Muscle of arm (tissue), 12 donors: ENCODE data around the gene STUB1. TPM values are rescaled to one million over a fixed set of nuclear protein-coding genes. Genes with fewer than 3 reads are reported as not detected.
A peak's percentile ranks its signal among the peaks of the same experiment; 100 is the strongest.

Source experiments
- DNase-seq: peaks from one replicate; pipeline ENCODE4 v3.0.0-alpha.2; 2013
- polyA plus RNA-seq, 12 donors: library from polyadenylated mRNA; unstranded; fragments of 120-200 nt; gene quantifications; one replicate each; pipeline ENCODE4 v1.2.1, GENCODE V29; 2013; ENCODE audit not compliant: insufficient read length in 12 of 12

The STUB1 gene
- polyA plus RNA-seq, 12 donors: 61.0 to 138 (median 85.7) TPM; not detected in 1

DNA sequence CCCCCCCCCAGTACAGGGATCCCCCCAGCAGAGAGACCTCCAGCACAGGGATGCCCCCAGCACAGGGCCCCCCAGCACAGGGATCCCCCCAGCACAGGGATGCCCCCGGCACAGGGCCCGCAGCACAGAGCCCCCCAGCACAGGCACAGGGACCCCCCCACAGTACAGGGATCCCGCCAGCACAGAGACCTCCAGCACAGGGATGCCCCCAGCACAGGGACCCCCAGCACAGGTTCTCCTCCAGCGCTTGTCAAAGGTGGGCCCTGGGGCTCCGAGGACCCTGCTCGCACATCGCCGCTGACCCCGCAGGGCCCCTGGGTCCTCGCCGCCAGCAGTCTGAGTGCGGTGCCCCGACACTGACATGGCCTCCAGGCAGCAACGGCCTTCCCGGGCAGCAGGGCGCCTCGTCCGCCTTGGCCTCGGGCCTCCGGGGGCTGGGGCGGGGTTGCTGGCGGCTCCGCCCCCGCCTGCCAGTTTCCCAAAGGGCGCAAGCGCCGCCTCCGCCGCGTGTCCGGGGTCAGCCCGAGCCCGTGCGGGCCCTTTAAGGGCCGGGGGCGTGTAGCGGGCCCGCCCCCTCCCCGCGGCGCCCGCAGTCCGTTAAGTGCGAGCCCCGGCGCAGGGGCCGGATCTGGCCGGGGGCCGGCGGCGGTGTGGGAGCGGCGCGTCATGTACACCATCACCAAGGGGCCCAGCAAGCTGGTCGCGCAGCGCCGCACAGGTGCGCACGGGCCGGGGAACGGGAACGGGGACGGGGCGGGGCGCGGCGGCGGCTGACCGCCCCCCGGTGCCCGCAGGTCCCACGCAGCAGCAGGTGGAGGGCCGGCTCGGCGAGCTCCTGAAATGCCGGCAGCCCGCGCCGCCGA lies 38.7 kb upstream of the STUB1 start, which contains the start of gene MCRIP2:
TSS of gene MCRIP2 (plus strand) at position 503 of the 863 bp plus-strand sequence. CDS start at position 667, 164 bp downstream.
- DNase-seq: no peak

DNA sequence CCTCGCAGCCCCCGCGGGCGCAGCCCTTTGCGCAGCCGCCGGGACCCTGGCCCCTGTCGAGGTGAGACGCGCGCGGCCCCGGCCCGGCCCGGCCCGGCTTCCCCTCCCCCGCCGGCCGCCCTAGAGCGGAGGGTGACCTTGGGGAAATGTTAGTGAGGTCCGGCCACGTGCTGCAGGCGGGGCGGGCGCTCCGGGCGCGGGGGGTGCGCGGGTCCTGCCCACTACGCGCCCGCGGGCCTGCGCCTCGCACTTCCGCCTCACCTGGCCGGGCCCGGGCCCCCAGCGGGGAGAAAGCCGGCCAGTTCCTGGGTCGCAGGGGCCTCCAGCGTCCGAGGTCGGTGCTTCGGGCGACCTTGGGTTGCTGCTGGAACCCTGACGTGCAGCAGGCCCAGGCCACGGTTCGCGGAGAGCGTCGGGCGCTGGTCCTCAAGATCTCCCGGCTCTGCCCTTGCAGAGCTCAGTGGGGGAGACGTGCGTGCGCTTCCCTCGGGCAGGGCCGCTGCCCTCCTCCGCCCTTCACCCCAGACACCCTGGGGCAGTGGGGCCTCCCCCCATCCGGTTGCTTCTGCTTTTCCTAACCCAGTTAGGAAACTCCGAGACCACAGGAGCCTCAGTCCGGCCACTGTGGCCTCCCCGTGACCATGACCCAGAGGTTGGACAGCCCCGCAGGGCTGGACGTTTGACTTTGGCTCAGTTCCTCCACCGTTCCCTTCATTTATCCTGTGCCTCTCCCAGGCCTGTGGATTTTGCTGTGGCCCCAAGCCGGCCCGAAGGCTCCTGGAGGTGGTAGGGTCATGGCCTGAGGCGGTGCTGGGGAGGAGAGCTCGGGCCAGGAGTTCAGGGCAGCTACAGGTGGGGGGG lies 37.8 kb upstream of the STUB1 start:
- DNase-seq: no peak

DNA sequence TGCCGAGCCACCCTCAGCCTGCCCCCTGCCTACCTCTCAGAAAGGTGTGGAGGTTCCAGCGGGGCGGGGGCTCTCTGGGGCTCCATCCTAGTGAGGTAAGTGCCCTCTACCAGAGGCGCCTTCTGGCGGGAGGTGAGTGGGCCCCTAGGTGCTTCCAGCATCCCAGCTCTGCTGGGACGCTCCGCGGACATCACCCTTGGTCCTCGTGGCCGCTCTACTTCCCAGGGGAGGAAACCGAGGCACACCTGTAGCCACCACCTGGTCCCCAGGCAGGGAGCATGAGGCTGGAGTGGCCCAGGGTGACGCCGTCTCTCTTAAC lies 37.2 kb upstream of the STUB1 start:
- no peak for DNase-seq

DNA sequence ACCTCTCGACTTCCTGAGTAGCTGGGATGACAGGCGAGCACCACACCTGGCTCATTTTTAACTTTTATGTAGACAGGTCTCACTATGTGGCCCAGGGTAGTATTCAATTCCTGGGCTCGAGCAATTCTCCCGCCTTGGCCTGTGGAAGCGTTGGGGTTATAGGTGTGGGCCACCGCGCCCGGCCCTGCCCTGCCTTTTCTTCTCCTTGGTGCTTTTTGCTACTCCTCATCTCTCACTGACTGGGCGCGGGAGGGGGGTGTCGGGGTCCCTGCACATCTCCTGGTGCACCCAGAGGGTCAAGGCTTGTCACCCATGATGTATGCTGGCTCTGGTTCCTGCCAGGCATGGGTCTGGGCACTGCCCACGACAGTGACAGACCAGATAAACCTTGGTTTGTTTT lies 35.7 kb upstream of the STUB1 start:
- DNase-seq: no peak

DNA sequence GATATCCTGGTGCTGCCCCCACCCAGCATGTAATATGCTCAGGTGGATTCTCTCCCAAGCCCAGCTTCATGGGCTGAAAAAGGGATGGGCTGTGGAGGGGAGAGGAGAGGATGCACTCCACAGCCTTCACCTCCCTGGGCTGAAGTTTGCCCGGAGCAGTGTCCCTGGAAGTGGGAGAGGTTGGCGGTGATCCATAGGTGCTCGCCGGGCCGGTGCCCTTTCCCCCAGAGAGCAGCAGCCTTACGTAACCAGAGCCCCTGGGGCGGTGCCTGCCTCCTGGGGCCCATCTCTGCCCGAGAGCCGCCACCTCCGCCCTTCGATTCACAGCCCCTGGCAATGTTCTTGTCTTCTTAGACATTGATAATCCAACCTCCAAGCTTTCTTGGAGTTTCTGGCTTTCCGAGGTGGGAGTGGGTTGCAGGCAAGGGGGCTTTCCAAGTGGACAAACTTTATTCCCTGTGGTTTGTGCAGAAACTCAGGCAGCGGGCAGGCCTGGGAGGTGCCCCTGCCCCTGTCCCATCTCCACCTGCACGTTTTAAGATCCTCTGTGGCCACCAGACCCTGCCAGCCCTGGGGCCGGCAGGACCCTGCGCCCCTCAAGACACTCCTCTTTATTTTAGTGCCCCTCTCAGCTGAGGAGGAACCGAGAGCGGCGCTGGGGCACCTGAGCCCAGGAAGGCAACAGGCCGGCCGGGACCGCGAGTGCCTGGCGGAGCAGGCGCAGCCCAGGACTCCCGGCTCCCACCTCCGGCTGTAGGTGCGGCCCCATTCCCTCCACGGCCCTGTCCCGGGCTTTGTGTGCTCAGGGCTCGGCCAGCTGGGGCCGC lies 34.1 kb upstream of the STUB1 start:
- no peak for DNase-seq

DNA sequence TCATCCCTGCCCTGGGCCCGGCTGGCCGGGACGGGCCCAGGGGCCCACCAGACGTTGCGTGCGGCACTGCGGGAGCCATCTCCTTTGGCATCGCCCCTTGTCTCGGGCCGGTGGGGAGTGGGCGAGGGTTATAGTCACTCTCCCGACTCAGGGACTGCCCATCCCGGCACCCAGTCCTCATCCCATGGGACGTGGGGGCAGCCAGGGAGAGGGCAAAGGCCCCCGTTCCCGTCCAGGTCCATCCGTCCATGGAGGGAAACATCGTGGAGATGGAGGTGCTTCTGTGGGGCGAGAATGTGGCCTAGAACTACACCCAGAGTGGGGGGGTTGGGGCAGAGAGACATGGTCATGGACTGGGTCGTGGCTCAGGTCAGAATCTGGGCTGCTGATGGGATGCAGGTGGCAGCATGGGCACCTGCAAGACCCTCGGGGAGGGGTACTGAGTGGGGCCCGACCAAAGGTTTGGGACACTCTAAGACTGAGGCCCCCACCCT lies 33.5 kb upstream of the STUB1 start:
- DNase-seq: no peak

DNA sequence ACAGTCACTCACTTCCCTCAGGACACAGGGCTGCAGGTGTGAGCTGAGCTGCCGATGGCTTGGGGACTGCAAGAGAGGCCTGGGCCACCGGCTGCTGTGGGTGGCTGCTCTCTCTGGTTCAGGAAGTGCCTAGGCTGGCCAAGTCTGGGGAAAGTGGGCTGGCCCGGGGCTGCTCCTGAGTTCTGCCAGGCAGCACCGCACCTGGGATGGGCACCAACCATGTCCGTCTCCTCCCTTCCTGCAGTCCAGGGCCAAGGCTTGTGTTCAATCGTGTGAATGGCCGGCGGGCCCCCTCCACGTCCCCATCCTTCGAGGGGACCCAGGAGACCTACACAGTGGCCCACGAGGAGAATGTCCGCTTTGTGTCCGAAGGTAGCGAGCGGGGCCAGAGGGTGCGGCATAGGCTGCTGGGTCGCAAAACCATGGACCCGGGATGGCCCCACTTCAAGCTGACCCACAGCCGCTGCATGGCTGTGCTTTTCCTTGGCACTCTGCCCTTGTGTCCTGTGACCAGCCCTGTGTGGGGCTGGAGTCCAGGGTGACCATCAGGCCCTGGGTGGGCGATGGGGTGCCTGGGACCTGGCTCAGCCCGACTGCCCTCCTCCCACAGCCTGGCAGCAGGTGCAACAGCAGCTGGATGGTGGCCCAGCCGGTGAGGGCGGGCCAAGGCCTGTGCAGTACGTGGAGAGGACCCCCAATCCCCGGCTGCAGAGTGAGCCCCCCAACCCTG lies 32.9 kb upstream of the STUB1 start:
- DNase-seq: no peak

DNA sequence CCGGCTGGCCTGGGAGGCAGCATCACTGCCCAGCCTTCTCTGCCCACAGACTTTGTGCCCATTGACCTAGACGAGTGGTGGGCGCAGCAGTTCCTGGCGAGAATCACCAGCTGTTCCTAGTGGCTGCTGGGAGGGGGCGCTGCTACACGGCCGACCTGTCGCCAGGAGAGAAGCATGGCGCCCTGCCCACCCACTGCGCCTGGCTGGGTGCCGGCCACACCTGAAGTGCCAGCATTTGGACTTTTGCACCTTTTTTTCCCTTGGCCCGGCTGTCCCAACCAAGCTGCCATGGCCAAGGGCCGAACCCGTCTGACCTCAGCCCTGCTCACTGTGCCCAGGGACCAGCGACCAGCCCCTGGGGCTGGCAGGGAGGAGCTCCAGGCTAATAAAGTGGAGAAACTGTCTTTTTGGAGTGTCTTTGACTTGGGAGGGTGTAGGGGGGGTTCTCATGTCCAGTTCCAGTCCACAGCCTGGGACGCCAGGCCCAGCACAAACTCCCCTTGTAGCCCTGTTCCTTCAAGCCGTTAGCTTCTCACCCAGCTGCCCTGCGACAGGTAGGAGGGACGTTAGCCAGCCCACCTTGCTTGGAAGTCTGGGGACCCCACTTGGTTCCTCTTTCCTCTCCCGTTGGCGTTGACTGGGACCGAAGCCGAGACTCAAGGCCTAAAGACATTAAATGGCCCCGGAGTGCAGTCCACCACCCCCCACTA lies 32.0 kb upstream of the STUB1 start:
- DNase-seq: no peak

DNA sequence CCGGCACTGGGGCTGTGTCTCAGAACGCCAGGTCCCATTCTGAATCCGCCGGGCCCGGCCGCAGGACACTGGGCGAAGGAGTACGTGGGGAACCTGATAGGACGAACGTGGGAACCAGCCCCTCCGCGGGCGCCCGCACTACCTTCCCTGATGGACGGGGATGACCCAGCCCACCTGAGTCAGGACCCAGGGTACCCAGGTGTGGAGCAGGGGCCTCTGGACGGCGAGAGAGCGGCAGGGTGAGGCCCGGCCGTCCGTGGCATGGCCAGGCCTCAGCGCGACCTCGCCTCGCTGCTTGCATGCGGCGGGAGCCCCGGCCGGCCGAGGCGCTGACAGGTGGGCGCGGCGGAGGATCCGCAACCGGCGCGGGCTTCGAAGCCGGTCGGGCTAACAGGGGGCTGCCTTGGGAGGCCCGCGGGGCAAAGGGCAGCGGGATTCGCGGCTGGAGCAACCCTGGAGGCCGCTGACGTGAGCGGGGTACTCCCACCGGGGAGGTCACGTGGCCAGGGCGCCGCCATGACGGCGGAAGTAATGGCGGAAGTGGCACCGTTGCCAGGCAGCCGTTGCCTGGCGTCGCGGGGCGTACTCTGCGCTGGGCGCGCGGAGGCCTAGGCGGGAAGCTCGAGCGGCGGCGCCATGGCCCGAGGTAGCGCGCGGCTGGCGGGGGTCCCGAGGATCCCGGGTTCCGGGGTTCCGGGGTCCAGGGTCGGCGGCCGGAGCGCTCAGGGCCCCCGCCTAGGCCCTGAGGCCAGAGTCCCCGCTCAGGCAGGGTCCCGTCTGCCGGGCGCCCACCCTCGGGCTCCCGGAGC lies 31.2 kb upstream of the STUB1 start, which contains the start of gene WDR90:
TSS of gene WDR90 (plus strand) at position 585 of the 809 bp plus-strand sequence. CDS start at position 637, 52 bp downstream.
- DNase-seq: peak; percentile 91

DNA sequence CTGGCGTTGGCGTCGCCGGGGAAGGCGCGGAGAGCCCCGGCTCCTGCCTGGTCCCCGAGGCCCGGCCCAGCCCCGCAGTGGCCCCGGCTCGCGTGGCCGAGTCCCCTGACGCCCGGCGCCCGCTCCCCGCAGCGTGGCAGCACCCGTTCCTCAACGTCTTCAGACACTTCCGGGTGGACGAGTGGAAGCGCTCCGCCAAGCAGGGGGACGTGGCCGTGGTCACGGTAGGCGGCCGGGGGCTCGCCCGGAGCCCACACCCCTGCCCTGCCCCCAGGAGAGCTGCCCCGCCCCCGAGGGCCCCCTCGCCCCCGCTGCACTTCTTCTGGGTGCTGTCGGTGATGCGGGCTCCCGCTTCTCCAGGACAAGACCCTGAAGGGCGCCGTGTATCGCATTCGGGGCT lies 30.6 kb upstream of the STUB1 start:
- no peak for DNase-seq

DNA sequence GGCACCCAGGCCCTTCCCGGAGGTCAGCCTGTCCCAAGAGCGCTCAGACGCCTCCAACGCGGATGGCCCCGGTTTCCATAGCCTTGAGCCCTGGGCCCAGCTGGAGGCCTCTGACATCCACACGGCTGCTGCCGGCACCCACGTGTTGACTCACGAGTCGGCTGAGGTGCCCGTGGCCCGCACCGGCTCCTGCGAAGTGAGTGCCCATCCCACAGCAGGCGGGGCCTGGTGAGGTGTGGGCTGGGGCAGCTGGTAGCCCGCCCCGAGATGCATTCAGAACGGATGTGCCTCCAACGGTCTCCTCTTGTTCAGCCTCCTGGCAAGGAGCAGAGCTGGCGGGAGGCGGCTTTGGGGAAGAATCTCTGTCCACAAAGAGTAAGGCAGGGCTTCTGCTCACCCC lies 28.4 kb upstream of the STUB1 start:
- no peak for DNase-seq

DNA sequence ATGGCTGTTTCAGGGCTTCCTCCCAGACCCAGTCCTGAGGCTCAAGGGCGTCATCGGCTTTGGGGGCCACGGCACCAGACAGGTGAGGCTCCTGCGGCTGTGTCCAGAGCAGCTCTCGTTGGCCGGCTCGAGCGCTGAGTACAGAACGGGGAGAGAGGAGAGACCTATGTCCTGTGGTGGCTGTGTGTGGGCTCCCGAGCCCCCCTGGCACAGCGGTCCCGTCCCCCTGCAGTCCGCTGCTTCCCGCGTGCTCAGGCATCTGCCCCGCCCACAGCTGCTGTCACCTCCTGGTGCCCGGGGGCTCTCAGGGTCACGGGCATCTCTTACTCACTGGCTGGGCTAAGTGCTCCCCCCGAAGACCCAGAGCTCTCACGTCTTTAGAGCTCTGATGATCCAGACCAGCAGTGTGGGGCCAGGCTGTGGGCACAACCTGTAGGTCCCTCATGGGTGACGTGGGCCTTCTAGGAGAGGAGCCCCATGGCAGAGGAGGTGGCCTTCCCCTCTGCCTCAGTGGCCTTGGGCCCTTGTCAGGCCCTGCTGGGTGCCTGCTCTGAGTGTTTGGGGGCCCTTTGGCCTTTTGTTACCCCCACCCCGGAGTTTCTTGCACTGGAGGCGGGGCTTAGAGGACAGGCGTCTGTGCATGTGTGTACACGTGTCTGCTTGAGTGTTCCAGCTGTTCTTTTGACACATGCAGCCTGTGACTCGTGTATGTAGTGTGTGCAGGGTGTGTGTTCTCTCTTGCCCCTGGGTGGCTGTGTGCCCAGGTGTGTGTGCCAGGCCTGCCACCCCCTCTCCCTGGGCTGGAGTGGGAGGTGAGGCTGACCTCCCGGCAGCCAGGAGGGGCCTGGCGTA lies 27.5 kb upstream of the STUB1 start:
- no peak for DNase-seq

DNA sequence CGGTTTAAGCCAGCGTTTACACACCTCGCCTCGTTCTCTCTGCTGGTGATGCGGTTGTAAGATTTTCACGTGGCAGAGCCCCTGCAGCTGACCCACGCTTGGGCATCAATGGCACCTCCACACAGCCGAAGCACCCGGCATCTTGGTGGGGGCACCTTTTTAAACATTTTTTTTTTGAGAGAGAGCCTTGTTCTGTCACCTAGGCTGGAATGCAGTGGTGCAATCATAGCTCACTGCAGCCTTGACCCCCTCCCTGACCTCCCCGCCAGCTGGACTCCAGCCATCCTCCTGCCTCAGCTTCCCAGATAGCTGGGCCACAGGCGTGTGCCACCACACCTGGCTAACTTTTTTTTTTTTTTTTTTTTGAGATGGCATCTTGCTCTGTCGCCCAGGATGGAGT lies 26.2 kb upstream of the STUB1 start:
- DNase-seq: no peak

DNA sequence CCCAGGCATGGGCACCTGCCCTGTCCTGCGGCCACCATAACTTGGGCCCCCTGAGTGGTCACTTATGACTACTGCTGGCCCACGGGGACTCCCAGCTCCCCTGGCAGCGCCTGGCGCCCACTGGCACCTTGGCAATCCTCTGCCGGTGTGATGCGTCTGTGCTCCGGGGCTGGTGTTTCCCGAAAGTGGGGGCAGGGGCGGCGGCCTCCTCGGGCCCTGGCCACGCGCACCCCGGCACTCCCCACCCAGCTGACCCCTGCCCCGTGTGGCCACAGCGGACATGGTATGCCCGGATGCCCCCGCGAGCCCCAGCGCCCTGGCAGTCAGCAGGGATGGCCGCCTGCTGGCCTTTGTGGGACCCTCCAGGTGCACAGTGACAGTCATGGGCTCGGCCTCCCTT lies 22.7 kb upstream of the STUB1 start:
- no peak for DNase-seq

DNA sequence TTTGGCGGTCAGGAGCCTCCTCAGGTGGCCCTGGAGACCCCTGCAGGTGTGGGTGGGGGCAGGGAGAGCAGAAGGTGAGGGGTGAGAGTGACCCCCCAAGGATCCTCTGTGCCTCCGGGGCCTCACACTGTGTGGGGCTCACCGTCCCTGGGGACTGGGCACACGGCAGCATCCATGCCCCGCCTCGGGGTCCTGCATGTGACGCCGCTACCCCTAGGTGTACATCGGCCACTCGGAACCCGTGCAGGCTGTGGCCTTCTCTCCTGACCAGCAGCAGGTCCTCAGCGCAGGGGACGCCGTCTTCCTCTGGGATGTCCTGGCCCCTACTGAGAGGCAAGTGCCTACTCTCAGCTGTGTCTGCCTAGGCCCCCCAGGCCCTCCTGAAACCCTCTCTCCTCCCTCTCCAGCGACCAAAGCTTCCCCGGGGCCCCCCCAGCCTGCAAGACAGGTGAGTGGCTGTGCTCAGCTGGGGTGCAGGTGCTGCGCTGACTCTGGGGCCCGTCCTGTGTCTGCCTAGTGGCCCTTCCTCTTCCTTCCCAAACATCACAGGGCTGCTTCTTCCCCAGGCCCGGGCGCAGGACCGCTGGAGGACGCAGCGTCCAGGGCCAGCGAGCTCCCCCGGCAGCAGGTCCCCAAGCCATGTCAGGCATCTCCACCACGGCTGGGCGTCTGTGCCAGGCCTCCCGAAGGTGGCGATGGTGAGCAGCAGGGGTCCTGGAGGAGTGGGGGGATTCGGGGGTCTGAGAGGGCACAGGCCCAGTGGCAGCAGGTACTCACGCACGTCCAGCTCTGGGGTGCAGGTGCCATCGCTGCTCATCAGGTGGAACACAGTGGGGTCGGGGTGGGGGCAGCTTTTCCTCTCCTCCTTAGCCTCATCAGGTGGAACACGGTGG lies 21.3 kb upstream of the STUB1 start:
- no peak for DNase-seq

DNA sequence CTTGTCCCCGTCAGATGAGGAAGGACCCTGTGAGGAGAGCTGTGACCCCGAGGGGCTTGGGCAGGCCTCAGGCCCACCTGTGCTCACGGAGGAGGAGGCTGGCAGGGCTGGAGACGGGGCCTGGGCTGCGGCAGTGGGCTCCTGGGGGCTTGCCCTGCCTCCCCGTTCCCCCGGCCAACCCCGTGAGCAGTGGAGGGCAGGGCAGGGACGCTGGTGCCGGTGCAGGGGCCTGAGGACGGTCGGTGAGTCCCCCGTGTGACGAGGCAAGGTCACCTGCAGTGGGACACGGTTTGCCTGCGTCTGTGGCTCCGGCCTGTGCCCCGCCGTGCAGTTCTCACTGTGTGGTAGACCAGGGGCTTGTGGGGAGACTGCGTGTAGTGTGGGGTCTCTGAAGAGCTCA lies 20.6 kb upstream of the STUB1 start:
- DNase-seq: no peak

DNA sequence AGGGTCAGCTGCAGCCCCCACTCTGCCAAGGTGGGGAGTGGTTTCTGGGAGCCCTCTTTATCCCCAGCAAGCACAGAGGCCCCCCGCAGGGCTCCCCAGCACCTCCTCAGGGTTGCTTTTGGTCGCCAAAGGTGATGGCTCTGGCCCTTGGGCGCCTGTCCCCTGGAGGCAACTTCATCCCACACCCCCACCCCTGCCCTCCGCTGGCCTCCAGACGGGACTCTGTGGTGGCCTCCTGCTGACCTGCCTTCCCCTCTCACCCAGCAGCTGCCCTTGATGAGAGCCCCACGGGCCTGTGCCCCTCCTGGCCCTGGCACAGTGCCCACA lies 20.1 kb upstream of the STUB1 start:
- DNase-seq: no peak
